ENCODE results near the gene POMGNT2.
"Not testable (repeated sequence)": the region's sequence is repeated elsewhere in the genome, so short reads cannot be mapped to it uniquely, and the experiment has no call there.

The POMGNT2 gene

GRCh38 chr3:43075904-43076661 is 29.8 kb downstream of the POMGNT2 start:
- no peak for DNase-seq

- DNase-seq = no peak
Observed at GRCh38 chr3:43074901-43075689, 30.8 kb downstream of the POMGNT2 start.

GRCh38 chr3:43074482-43074881 is 31.4 kb downstream of the POMGNT2 start:
- no peak for DNase-seq

- DNase-seq = no peak
Observed at GRCh38 chr3:43073836-43074220, 32.1 kb downstream of the POMGNT2 start.

- no peak for DNase-seq
Observed at GRCh38 chr3:43073116-43073835, 32.6 kb downstream of the POMGNT2 start.

GRCh38 chr3:43072361-43072760 is 33.5 kb downstream of the POMGNT2 start:
- DNase-seq = no peak

- peak; percentile 41 for DNase-seq
Observed at GRCh38 chr3:43071313-43071893, 34.5 kb downstream of the POMGNT2 start.

- DNase-seq = not testable (repeated sequence)
Observed at GRCh38 chr3:43070670-43071069, 35.2 kb downstream of the POMGNT2 start.

GRCh38 chr3:43063114-43063513 is 42.8 kb downstream of the POMGNT2 start:
- no peak for DNase-seq

GRCh38 chr3:43062564-43063040 is 43.3 kb downstream of the POMGNT2 start:
- DNase-seq = no peak

GRCh38 chr3:43062040-43062563 is 43.8 kb downstream of the POMGNT2 start:
- DNase-seq = no peak

- DNase-seq = no peak
Observed at GRCh38 chr3:43061101-43061895, 44.6 kb downstream of the POMGNT2 start.

GRCh38 chr3:43059456-43059855 is 46.4 kb downstream of the POMGNT2 start:
- no peak for DNase-seq

- no peak for DNase-seq
Observed at GRCh38 chr3:43055806-43056770, 49.8 kb downstream of the POMGNT2 start.

- DNase-seq = no peak
Observed at GRCh38 chr3:43055393-43055792, 50.5 kb downstream of the POMGNT2 start.

GRCh38 chr3:43054754-43055153 is 51.1 kb downstream of the POMGNT2 start:
- no peak for DNase-seq

GRCh38 chr3:43053291-43053690 is 52.6 kb downstream of the POMGNT2 start:
- no peak for DNase-seq

GRCh38 chr3:43048470-43048869 is 57.4 kb downstream of the POMGNT2 start:
- no peak for DNase-seq

- no peak for DNase-seq
Observed at GRCh38 chr3:43046583-43046982, 59.3 kb downstream of the POMGNT2 start.

GRCh38 chr3:43045079-43045478 is 60.8 kb downstream of the POMGNT2 start:
- not testable (repeated sequence) for DNase-seq

- DNase-seq = no peak
Observed at GRCh38 chr3:43043793-43044192, 62.1 kb downstream of the POMGNT2 start.

All from DMS53 (cell line).